Measurements from ENCODE around the gene MPST.

Gene MPST

GRCh38 chr22:37001826-37002225, 17.7 kb upstream of the MPST start:
- no peak for DNase-seq

- DNase-seq = no peak
Observed at GRCh38 chr22:37002633-37003032, 16.9 kb upstream of the MPST start.

- DNase-seq = no peak
Observed at GRCh38 chr22:37007651-37008050, 11.9 kb upstream of the MPST start.

GRCh38 chr22:37008365-37008764, 11.2 kb upstream of the MPST start:
- no peak for DNase-seq

GRCh38 chr22:37009490-37009889, 10.1 kb upstream of the MPST start:
- DNase-seq = no peak

- no peak for DNase-seq
Observed at GRCh38 chr22:37010174-37010573, 9.4 kb upstream of the MPST start.

GRCh38 chr22:37010976-37011375, 8.6 kb upstream of the MPST start:
- no peak for DNase-seq

- DNase-seq = no peak
Observed at GRCh38 chr22:37011472-37011871, 8.1 kb upstream of the MPST start.

GRCh38 chr22:37012262-37012904, 7.2 kb upstream of the MPST start:
- no peak for DNase-seq

- DNase-seq = no peak
Observed at GRCh38 chr22:37012956-37013355, 6.6 kb upstream of the MPST start.

- no peak for DNase-seq
Observed at GRCh38 chr22:37014415-37014806, 5.1 kb upstream of the MPST start.

- DNase-seq = no peak
Observed at GRCh38 chr22:37014835-37015586, 4.5 kb upstream of the MPST start.

- DNase-seq = no peak
Observed at GRCh38 chr22:37015587-37015878, 4.0 kb upstream of the MPST start.

GRCh38 chr22:37016134-37016910, 3.2 kb upstream of the MPST start:
- no peak for DNase-seq

GRCh38 chr22:37017356-37017755, 2.2 kb upstream of the MPST start:
- DNase-seq = no peak

GRCh38 chr22:37018086-37018814, 1.3 kb upstream of the MPST start:
- DNase-seq = no peak

GRCh38 chr22:37018815-37019308, 680 bp upstream of the MPST start:
- DNase-seq = peak; percentile 46

- DNase-seq = no peak
Observed at GRCh38 chr22:37020192-37020479, 594 bp downstream of the MPST start.

- no peak for DNase-seq
Observed at GRCh38 chr22:37021041-37021440, 1.5 kb downstream of the MPST start.

- no peak for DNase-seq
Observed at GRCh38 chr22:37021710-37022482, 2.4 kb downstream of the MPST start.

- DNase-seq = no peak
Observed at GRCh38 chr22:37022483-37023337, 3.2 kb downstream of the MPST start.

All from NCI-H226 (cell line).